Coronary artery (tissue), 2 donors: Measurements from ENCODE around the gene CFAP68.

Experiments used
- DNase-seq: peaks from one replicate; pipeline ENCODE4 v3.0.0-alpha.2; 2017; ENCODE audit warnings: low spot score
- H3K27ac ChIP-seq, 2 donors: fragments of 200-600 bp; sonication (generic); one replicate each; pipeline ENCODE4 v1.5.1; 2016 to 2019
- H3K4me3 ChIP-seq: fragments of 200-600 bp; sonication (generic); 2 replicates; pipeline ENCODE4 v1.5.1; 2016; ENCODE audit warnings: mild to moderate bottlenecking, moderate library complexity
- TF ChIP-seq, protein P1 (sequence below): fragments of 200-600 bp; sonication (generic); IDR thresholded peaks from one replicate; pipeline ENCODE4 v1.5.1; 2019; ENCODE audit warnings: antibody characterized with exemption

The CFAP68 gene

DNA sequence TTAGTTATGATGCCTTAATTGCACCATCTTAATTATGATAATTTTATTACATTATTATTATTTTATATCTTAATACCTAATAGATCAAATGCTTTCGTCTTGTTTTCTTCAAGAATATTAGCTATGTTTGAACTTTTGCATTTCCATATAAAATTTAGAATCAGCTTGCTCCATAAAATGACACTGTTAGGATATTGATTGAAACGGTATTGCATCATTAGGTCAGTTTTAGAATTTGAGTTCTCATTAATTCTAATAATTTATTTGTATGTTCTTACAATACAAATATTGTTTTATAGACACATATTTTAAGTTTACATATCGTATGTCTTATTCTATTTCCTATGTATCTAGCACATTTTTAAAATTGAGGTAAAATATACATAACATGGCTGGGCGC, 6.7 kb downstream of the CFAP68 start:
- H3K4me3 ChIP-seq, result no peak overlapping the region
- TF ChIP-seq, protein P1, sequence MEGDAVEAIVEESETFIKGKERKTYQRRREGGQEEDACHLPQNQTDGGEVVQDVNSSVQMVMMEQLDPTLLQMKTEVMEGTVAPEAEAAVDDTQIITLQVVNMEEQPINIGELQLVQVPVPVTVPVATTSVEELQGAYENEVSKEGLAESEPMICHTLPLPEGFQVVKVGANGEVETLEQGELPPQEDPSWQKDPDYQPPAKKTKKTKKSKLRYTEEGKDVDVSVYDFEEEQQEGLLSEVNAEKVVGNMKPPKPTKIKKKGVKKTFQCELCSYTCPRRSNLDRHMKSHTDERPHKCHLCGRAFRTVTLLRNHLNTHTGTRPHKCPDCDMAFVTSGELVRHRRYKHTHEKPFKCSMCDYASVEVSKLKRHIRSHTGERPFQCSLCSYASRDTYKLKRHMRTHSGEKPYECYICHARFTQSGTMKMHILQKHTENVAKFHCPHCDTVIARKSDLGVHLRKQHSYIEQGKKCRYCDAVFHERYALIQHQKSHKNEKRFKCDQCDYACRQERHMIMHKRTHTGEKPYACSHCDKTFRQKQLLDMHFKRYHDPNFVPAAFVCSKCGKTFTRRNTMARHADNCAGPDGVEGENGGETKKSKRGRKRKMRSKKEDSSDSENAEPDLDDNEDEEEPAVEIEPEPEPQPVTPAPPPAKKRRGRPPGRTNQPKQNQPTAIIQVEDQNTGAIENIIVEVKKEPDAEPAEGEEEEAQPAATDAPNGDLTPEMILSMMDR, result no peak
- H3K27ac ChIP-seq, result no peak overlapping the region

DNA sequence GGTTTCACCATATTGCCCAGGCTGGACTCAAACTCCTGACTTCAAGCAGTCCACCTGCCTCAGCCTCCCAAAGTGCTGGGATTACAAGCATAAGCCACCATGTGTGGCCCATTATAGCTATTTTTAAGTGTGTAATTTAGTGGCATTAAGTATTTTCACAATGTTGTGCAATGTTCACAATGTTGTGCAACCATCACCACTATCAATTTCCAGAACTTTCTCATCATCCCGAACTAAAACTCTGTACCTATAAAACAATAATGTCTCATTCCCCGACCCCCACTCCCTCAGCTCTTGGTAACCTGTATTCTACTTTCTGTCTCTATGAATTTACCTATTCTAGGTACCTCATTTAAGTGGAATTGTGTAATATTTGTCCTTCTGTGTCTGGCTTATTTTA, 7.5 kb downstream of the CFAP68 start:
- H3K27ac ChIP-seq, result no peak overlapping the region
- TF ChIP-seq, protein P1, result no peak
- DNase-seq, result no peak
- H3K4me3 ChIP-seq, result no peak overlapping the region

More for the DNA sequence above, 6.7 kb downstream of the CFAP68 start:
- no peak for DNase-seq

DNA sequence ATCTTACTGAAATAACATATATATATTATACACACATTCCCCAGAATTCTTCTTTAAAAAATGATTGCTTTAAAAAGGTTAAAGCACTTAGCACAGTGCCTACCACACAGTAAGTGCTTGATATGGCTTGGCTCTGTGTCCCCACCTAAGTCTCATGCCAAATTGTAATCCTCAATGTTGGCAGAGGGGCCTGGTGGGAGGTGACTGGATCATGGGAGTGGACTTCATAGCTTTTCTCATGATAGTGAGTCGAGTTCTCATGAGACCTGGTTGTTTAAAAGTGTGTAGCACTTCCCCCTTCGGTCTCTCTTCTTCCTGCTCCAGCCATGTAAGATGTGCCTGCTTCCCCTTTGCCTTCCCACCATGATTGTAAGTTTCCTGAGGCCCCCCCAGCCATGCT, 26.1 kb downstream of the CFAP68 start:
- TF ChIP-seq, protein P1, result no peak
- DNase-seq, result no peak
- H3K27ac ChIP-seq, result no peak overlapping the region
- no peak overlapping the region for H3K4me3 ChIP-seq

DNA sequence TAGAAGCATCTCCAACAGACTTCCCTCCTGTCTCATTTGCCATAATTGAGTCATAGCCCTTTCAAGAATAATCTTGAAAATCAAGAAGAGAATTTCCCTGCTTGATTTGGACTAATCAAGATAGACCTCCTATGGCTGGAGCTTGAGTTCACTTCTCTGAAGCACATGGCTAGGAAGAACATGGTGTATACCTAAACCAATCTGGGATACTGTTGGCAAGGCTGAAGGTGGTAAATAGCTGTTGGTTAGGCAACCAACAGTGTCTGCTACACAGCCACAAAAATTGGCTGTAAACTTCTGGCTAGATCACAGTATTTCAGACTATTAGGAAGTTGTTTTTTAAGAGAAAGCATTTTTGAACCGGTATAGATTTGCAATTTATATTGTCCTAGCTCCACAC, 27.3 kb downstream of the CFAP68 start:
- Histone ChIP-seq H3K27ac (no peak overlapping the region), H3K4me3 (no peak overlapping the region)
- TF ChIP-seq, protein P1, result no peak
- no peak for DNase-seq

DNA sequence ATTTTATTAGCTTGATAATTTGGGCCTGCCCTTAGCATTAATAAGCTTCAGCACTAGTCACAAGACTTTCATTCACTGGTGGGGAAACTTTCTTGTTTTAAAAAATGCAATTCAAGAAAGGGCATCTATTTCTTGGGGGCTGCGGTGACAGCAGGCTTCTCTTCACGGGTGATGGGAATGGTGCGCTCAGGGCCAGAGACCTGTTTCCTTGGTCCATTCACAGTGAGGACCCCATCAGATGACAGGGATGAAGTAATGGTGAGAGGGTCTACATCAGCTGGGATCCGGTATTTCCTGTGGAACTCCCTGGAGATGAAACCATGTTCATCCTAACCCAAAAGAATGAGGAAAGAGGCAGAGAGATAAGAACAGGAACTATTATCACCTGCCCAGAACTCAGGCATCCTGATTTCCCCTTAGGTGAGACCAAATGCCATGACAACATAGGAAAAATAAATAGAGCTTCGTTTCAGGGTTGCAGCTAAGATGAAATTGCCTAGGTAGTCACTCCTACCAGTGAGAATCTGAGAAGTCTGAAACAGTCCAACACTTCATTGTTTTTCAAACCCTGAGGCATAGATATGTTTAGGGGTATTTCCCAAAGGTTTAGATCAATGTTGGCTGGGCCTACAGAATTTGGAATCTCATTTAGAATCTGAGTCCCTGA, 29.4 kb downstream of the CFAP68 start:
- TF ChIP-seq, protein P1, result no peak
- no peak for DNase-seq
- Histone ChIP-seq H3K4me3 (peak overlapping the region; percentile 79), H3K27ac (peak overlapping the region; percentile 95 to 97)

DNA sequence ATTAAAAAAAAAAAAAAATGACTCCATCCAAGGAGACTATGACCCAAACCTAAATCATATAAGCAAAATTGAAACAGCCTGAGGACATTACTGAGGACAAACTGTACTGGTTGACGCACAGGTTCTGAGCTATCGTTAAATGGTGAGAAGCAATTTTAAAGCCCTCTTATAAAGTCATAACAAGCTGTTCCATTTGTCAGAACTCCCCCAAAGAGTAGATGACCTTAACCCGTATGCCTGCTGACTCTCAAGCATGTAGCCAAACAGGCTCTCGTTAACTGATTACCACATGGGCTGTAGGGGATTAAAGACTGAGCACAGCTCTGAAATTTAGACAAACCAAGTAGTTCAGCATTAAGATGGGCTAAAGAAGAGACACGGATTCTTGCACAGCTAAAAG, 30.0 kb downstream of the CFAP68 start:
- Histone ChIP-seq H3K4me3 (peak overlapping the region; percentile 79), H3K27ac (peak overlapping the region; percentile 95 to 97)
- TF ChIP-seq, protein P1, result no peak
- DNase-seq, result no peak
